Immature natural killer cell (primary cell): ENCODE results near the gene FAM47C. TPM values are rescaled to one million over a fixed set of nuclear protein-coding genes. Genes with fewer than 3 reads are reported as not detected.
"Not testable (repeated sequence)": the region's sequence is repeated elsewhere in the genome, so short reads cannot be mapped to it uniquely, and the experiment has no call there.

ENCODE experiments used
- DNase-seq, 3 donors: peaks; one replicate each; pipeline ENCODE4 v3.0.0; 2022; ENCODE audit warnings: mixed read lengths in 1 of 3
- H3K27ac Mint-ChIP-seq, 6 donors: one replicate each; pipeline ENCODE4 v1.8.0; 2020; ENCODE audit warnings: mixed read lengths in 6 of 6, mild to moderate bottlenecking in 5 of 6, inconsistent platforms in 4 of 6, moderate library complexity in 3 of 6
- H3K27me3 Mint-ChIP-seq, 3 donors: one replicate each; pipeline ENCODE4 v1.8.0; 2020 to 2021; ENCODE audit warnings: low read depth in 3 of 3, mild to moderate bottlenecking in 3 of 3, mixed read lengths in 3 of 3, moderate library complexity in 3 of 3, inconsistent platforms in 1 of 3
- H3K36me3 Mint-ChIP-seq, 3 donors: one replicate each; pipeline ENCODE4 v1.8.0; 2020; ENCODE audit warnings: mixed read lengths in 3 of 3, inconsistent platforms in 2 of 3, mild to moderate bottlenecking in 2 of 3
- H3K4me1 Mint-ChIP-seq, 2 donors: one replicate each; pipeline ENCODE4 v1.8.0; 2020; ENCODE audit warnings: inconsistent platforms in 2 of 2, mild to moderate bottlenecking in 2 of 2, mixed read lengths in 2 of 2, moderate library complexity in 1 of 2
- H3K4me3 Mint-ChIP-seq, 5 donors: one replicate each; pipeline ENCODE4 v1.8.0; 2020; ENCODE audit warnings: mild to moderate bottlenecking in 5 of 5, mixed read lengths in 5 of 5, inconsistent platforms in 3 of 5, moderate library complexity in 3 of 5
- H3K9me3 Mint-ChIP-seq, 6 donors: one replicate each; pipeline ENCODE4 v1.8.0; 2020; ENCODE audit warnings: mild to moderate bottlenecking in 6 of 6, mixed read lengths in 6 of 6, inconsistent platforms in 4 of 6, moderate library complexity in 3 of 6
- polyA plus RNA-seq, 3 donors: library from polyadenylated mRNA; unstranded; fragments of 300-500 nt; fragmentation: Illumina TruSeq; gene quantifications; one replicate each; pipeline ENCODE4 v1.2.3, GENCODE V29; 2021

FAM47C gene
- not detected for polyA plus RNA-seq

DNA sequence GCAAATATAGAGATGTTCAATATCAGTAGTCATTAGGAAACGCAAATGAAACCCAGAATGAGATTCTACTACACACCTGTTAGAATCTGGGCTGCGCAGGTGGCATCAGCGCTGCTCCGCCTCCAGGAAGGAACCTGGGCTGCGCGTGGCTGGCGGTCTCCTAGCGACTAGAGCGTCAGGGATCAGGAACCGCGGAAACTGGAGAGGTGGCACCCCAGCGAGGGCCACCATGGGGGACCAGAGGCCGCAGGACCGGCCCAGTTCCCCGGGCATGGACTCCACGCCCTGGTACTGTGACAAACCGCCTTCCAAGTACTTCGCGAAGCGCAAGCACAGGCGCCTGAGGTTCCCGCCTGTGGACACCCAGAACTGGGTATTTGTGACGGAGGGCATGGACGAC lies at the start of gene FAM47C:
FAM47C (plus strand) TSS at position 185 of the 400 bp plus-strand sequence; CDS start at position 230, 45 bp downstream.
- peak within 1 kb of the TSS in 1 of 6 donors; percentile 28 for H3K27ac Mint-ChIP-seq

DNA sequence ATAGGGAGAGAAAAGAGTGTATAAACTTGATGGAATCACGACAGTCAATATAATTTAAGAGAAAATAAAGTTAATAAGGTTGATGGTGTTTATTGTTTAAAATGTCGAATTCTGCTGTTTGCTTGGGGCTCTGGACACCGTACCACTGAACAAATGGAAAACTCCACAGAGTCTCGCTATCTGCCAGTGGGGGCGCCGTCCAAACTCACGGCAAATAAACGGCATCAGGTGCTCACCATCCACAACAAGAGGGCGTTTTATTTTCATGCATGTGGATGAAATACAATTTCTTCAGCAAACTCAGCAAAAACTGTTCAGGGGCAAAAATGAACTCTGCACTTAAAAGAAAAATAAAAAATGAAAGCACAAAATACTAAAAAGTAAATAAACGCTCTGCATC lies 46.6 kb upstream of the FAM47C start:
- H3K36me3 Mint-ChIP-seq, result no peaks in the 10 kb centered on the region
- DNase-seq, result no peak
- no peaks in the 10 kb centered on the region for H3K4me1 Mint-ChIP-seq
- H3K27ac Mint-ChIP-seq, result no peak overlapping the region
- H3K4me3 Mint-ChIP-seq, result no peak overlapping the region
- peaks cover 0 to 7% (median 6%) of the 10 kb centered on the region in 3 donors for H3K27me3 Mint-ChIP-seq
- peaks cover 0 to 4% (median 0%) of the 10 kb centered on the region in 6 donors for H3K9me3 Mint-ChIP-seq

More for the DNA sequence above, at the start of gene FAM47C:
- H3K36me3 Mint-ChIP-seq, H3K27me3 Mint-ChIP-seq, DNase-seq, H3K4me1 Mint-ChIP-seq, H3K9me3 Mint-ChIP-seq, H3K4me3 Mint-ChIP-seq: not testable (repeated sequence)

DNA sequence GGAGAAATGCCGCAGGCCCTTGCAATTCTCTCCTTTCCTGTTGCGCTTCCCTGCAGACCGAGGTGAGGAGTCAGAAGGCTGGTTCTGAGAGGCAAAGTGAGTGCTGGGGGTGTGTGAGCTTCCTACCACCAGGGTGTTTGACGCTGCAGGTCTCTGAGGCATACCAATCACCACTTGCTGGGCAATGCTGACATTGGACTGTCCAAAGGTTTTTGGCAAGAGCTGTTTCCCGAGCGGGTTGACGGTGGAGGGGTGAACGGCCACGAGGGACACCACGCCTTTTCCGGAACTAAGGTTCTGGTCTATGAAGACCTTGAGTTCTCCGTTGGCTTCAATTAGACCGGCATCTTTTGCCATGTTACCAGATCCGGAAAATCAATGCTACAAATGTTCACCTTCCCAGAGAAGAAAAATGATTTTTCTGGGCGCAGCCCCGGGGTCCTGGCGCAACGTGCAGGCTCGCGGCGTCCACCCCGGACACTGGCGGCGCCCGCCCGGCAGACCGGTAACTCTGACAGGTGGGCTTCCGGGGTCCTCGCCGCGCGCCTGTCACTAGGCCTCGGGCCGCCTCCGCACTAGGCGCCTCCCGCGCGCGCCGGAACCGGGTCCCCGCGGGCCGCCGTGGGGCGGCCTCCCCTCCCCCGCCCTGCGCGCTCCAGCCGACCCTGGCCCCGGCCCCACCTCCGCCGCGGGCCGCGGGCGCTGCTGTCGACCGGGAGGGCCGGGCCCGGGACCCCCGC lies 44.9 kb upstream of the FAM47C start:
- no peak for DNase-seq
- Mint-ChIP-seq H3K27ac (no peak overlapping the region), H3K4me3 (no peak overlapping the region), H3K4me1 (no peaks in the 10 kb centered on the region), H3K27me3 (peaks cover 2 to 6% (median 6%) of the 10 kb centered on the region in 3 donors), H3K36me3 (no peaks in the 10 kb centered on the region), H3K9me3 (peaks cover 0 to 4% (median 0%) of the 10 kb centered on the region in 6 donors)

DNA sequence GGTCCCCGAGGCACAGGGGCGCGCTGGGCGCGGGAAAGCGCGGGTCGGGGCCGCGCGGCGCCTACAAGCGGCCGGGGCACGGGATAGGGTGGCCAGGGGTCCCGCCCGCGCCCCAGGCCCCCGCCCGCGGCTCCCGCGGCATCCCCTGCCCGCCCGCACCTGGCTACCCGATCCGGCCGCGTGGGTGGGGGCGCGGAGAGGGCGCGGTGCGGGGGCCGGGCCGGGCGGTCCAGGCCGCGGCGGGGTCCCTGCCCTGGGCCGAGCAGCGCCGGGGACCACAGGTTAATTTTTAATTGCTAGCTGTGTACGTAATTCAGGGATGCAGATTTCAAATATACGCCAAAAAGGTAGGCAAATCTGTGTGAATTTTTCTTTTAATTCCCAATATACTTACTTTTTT lies 44.3 kb upstream of the FAM47C start:
- H3K27me3 Mint-ChIP-seq, result peaks cover 2 to 6% (median 5%) of the 10 kb centered on the region in 3 donors
- no peaks in the 10 kb centered on the region for H3K9me3 Mint-ChIP-seq
- no peaks in the 10 kb centered on the region for H3K36me3 Mint-ChIP-seq
- H3K27ac Mint-ChIP-seq, result no peak overlapping the region
- no peaks in the 10 kb centered on the region for H3K4me1 Mint-ChIP-seq
- H3K4me3 Mint-ChIP-seq, result no peak overlapping the region
- no peak for DNase-seq

DNA sequence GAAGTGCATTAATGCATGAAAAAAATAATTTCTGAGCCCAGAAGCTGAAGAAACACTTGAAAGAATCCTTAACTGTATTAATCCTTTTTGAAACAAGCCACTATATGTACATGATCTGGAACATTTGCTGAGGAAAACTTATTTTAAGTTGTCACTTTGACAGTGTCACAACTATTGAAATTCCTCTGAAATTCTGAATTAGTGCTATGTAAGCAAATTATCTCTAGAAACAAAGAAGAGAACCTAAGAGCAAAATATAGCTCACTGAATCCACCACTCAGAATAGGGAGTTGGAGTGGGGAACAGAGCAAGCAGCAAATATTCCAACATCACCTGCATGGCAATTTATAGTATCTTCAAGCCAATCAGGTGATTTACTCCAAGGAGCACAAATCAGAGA lies 34.6 kb upstream of the FAM47C start:
- Mint-ChIP-seq H3K27ac (no peak overlapping the region), H3K36me3 (no peaks in the 10 kb centered on the region), H3K9me3 (no peaks in the 10 kb centered on the region), H3K4me1 (no peaks in the 10 kb centered on the region), H3K27me3 (peaks cover 0 to 2% (median 0%) of the 10 kb centered on the region in 3 donors), H3K4me3 (no peak overlapping the region)
- no peak for DNase-seq

DNA sequence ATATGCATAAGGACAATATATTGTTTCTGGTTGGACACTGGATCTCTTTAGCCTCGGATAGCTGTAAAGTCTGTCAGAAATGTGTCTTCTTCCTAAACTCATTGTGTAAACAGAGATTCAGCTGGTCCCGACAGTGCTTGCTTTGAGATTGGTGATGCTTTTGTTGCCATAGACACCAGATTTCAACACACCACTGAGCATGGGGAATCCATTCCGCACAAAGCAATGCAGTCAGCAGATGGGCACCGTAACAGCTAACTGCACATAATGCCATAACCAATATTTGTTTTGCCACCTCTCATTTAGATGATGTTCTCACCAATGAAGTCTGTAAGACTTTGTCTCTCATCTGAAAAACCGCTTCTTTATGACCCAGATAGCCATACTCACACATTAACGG lies 33.3 kb upstream of the FAM47C start:
- no peaks in the 10 kb centered on the region for H3K4me1 Mint-ChIP-seq
- H3K9me3 Mint-ChIP-seq, result no peaks in the 10 kb centered on the region
- DNase-seq, result no peak
- no peaks in the 10 kb centered on the region for H3K36me3 Mint-ChIP-seq
- peaks cover 0 to 2% (median 0%) of the 10 kb centered on the region in 3 donors for H3K27me3 Mint-ChIP-seq
- H3K27ac Mint-ChIP-seq, result no peak overlapping the region
- H3K4me3 Mint-ChIP-seq, result no peak overlapping the region

DNA sequence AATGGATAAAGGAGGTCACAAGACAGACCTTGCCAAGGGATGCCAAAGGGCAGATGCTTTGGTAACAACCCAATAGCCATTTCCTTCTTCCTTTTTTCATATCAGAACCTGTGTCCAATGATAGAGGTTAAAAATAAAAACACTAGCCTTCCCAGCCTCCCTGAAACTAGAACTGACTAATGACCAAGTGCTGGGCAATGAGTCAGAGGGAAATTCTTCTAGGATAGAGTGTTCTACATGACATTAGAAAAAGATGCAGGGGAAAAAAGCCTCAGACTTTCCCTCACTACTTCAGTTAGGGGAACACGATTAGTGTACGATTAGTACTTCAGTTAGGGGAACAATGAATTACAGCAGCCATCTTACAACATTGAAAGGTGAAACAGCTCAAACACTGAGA lies 29.3 kb upstream of the FAM47C start:
- H3K27ac Mint-ChIP-seq, result no peak overlapping the region
- H3K9me3 Mint-ChIP-seq, result no peaks in the 10 kb centered on the region
- no peak overlapping the region for H3K4me3 Mint-ChIP-seq
- no peaks in the 10 kb centered on the region for H3K36me3 Mint-ChIP-seq
- peaks cover 0 to 2% (median 0%) of the 10 kb centered on the region in 3 donors for H3K27me3 Mint-ChIP-seq
- no peak for DNase-seq
- H3K4me1 Mint-ChIP-seq, result no peaks in the 10 kb centered on the region

DNA sequence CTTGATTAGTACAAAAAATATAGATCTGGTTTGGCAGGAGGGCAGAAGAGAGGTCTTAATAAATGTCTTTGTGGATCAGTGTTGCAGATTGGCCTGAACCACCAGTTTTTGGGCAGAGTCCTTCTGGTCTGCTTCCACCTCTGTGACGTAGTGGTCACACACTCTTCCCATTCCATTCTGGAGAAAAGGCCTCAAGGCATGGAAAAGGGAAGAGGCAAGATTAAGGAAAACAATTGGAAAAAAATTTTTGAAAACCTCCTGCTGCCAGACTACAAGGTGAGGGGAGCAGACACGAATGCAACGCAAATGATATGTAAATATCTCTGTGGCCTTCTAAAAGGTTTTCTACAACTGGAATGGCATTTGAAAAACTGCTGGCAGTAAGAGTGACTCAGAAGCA lies 24.3 kb upstream of the FAM47C start:
- Mint-ChIP-seq H3K4me1 (peaks cover 0 to 4% of the 10 kb centered on the region in 2 donors), H3K27me3 (peaks cover 2 to 4% (median 3%) of the 10 kb centered on the region in 3 donors), H3K4me3 (no peak overlapping the region), H3K36me3 (peaks cover 0 to 4% (median 3%) of the 10 kb centered on the region in 3 donors), H3K27ac (no peak overlapping the region), H3K9me3 (peaks cover 0 to 5% (median 3%) of the 10 kb centered on the region in 6 donors)
- DNase-seq, result no peak

DNA sequence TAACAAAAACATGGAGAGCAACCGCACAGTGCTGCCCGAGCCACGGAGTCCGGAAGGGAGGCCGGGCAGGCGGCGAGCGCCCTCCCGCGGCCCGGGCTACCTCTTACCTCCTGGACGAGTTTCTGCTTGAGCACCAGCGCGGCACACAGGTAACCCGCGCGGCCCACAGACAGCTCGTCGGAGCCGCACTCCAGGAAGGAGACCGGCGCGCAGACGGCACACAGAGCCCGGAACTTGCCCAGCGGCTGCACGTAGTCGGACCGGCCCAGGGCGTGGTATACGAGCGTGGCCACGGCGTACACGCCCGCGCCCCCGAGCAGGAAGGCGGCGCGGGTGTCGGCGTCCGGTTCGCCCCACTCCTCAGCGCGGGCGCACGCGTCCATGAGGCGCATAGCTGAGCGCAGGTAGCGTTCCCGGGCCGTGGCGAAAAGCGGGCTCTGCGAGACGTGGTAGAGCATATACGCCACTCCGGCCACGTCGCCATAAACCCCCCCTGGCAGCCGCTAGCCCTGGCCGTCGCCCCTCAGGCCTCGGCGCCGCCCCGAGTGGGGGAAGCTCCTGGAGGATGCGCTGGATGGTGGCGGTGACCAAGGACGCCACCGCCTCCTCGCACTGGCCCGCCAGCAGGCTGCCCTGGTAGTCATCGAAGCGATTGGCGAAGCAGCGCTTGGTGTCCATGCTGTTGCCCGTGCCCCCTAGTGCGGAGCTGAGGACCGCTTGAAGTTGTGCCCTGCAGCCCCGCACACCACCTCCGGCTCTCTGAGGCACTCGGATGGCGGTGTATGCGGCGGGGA lies 22.6 kb upstream of the FAM47C start:
- Mint-ChIP-seq H3K27ac (peak overlapping the region in 1 of 6 donors; percentile 43), H3K4me3 (peak overlapping the region in 2 of 5 donors; percentile 68 to 72)
- H3K9me3 Mint-ChIP-seq, H3K4me1 Mint-ChIP-seq, H3K36me3 Mint-ChIP-seq, H3K27me3 Mint-ChIP-seq, DNase-seq: not testable (repeated sequence)

DNA sequence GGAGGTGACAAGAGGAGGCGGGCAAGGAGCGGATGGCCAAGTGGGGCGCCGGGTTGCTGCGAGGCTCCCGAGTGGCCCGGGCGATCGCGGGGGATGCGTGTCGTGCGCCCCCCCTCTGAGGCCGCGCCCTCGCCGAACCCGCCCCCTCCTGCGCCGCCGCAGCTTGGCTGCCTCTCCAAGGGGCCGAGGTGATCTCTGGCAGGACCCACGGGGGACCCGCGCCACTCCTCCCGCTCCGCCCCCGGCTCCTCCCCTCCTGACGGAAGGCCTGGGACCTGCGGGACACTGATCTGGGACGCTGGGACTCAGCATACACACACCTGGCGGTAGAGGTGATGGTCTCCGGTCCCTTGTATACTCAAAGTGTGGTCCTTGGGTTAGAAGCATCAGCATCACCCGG lies 21.9 kb upstream of the FAM47C start:
- H3K9me3 Mint-ChIP-seq, result peaks cover 0 to 5% (median 3%) of the 10 kb centered on the region in 6 donors
- H3K27ac Mint-ChIP-seq, result no peak overlapping the region
- no peak overlapping the region for H3K4me3 Mint-ChIP-seq
- peaks cover 2 to 5% (median 4%) of the 10 kb centered on the region in 3 donors for H3K27me3 Mint-ChIP-seq
- no peak for DNase-seq
- peaks cover 0 to 4% (median 3%) of the 10 kb centered on the region in 3 donors for H3K36me3 Mint-ChIP-seq
- H3K4me1 Mint-ChIP-seq, result peaks cover 0 to 4% of the 10 kb centered on the region in 2 donors

DNA sequence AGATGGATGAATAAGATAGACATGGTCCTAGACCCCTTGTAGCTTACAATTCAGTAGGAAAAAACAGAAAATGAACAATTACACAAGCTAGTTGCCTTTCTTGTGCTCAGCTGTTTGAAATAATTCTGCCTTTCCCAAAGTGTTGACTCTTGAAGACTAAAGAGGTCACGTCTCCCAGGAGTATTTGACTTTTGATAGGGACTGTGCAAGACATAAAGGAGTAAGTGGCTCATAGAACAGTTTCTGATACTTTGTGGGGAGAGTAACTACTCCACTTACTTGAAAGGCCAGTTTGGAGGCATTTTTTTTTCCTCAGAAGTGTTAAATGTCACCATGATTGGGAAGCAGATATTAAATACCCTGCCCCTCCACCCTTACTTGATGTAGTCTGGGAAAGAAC lies 21.0 kb upstream of the FAM47C start:
- H3K27ac Mint-ChIP-seq, H3K4me1 Mint-ChIP-seq, DNase-seq, H3K4me3 Mint-ChIP-seq, H3K36me3 Mint-ChIP-seq, H3K27me3 Mint-ChIP-seq, H3K9me3 Mint-ChIP-seq: not testable (repeated sequence)

DNA sequence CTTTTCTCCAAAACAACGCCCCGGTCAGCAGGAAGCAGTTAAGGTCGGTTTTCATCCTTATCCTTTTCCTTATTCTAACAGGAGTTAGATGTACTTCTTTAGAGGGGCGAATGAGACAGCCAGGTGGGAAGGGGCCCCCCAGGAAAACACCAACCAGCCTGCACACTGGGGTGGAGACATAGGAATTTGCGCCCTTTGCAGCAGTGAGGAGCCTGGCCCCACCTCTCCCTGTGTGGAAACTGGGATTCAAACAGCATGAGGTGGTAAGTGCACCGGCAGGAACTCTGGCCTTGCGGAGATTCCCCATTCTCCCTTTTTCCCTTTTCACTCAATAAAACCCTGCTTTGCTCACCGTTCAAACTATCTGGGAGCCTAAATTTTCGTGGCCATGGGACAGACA lies 8.0 kb upstream of the FAM47C start:
- Mint-ChIP-seq H3K27ac (no peak overlapping the region), H3K36me3 (no peaks in the 10 kb centered on the region), H3K27me3 (peaks cover 0 to 3% (median under 1%) of the 10 kb centered on the region in 3 donors), H3K4me1 (no peaks in the 10 kb centered on the region), H3K4me3 (no peak overlapping the region), H3K9me3 (no peaks in the 10 kb centered on the region)
- DNase-seq, result no peak

DNA sequence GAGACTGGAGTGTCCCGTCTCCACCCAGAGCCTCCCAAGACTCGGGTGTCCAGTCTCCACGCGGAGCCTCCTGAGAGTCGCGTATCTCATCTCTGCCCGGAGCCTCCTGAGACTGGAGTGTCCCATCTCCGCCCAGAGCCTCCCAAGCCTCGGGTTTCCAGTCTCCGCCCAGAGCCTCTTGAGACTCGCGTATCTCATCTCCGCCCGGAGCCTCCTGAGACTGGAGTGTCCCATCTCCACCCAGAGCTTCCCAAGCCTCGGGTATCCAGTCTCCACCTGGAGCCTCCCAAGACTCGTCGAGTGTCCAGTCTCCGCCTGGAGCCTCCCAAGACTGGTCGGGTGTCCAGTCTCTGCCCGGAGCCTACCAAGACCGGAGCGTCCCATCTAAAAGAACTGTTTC lies 2.3 kb downstream of the FAM47C start:
- DNase-seq, result no peak
- H3K9me3 Mint-ChIP-seq, result peaks cover 0 to 5% (median 3%) of the 10 kb centered on the region in 6 donors
- H3K36me3 Mint-ChIP-seq, result no peaks in the 10 kb centered on the region
- H3K4me3 Mint-ChIP-seq, result no peak overlapping the region
- no peaks in the 10 kb centered on the region for H3K4me1 Mint-ChIP-seq
- no peak overlapping the region for H3K27ac Mint-ChIP-seq
- peaks cover 0 to 4% (median 2%) of the 10 kb centered on the region in 3 donors for H3K27me3 Mint-ChIP-seq

DNA sequence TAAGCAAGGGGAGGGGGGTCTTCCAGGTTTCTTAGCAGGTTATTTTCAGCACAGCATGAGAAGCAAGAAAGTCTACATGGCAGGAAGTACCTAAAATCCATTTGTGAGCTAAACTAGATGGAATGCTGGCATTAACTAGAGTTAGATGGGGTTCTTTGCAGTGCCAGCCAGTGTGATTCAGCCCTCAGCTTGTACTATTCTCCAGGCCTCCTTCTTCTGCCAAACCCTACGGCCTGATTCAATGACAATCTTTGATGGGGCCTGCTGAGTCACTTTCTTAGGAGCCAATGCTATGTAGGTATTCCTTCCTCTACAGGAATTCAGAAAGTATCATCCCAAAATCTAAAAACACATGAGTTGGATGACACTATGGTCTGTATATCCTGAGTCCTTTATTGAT lies 26.1 kb downstream of the FAM47C start:
- not testable (repeated sequence) for H3K27ac Mint-ChIP-seq, H3K9me3 Mint-ChIP-seq, H3K27me3 Mint-ChIP-seq, H3K36me3 Mint-ChIP-seq, DNase-seq, H3K4me3 Mint-ChIP-seq, H3K4me1 Mint-ChIP-seq
